NCI-H82 (cell line): Measurements from ENCODE around the gene MYH9.

Source experiments
- DNase-seq: peaks from one replicate; lab custom pipeline; 2025; lab: John Stamatoyannopoulos, UW

Gene MYH9

DNA sequence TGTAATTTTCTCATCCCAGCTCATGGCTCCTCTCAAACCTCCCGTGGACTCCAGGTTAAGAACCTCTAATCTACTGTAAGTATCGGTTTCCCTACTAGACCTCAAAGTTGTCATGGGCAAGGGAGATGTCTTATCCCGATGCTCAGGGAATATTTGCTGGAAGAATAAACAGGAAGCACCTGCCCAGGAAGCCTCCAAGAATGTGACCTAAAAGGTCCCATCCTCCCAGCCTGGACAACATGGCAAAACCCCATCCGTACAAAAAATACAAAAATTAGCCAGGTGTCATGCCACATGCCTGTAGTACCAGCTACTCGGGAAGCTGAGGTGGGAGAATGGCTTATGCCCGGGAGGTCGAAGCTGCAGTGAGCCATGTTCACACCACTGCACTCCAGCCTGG, 72.4 kb downstream of the MYH9 start:
- no peak for DNase-seq

- DNase-seq: no peak
Observed at GRCh38 chr22:36311386-36312085, 76.2 kb downstream of the MYH9 start.

GRCh38 chr22:36308880-36309279, 78.9 kb downstream of the MYH9 start:
- no peak for DNase-seq

GRCh38 chr22:36306227-36306626, 81.5 kb downstream of the MYH9 start:
- DNase-seq: no peak

DNA sequence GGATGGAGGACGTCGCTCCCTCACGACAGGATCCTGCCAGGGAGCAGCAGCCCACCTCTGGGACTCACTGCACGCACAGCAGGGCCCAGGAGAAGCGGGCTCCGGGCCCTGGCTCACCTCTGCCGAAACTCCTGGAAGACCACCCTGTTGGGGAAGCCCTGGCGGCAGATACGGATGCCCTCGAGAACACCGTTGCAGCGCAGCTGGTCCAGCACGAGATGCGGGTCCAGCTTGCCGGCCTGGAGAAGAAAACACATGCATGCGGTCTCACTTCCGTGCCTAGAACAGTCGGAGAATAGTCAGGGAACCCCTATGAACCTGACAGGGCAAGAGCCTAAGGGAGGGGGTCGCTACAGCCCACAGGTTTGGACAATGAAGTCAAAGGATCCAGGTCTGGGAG, 82.0 kb downstream of the MYH9 start:
- DNase-seq: no peak

GRCh38 chr22:36304429-36304828, 83.3 kb downstream of the MYH9 start:
- DNase-seq: no peak

DNA sequence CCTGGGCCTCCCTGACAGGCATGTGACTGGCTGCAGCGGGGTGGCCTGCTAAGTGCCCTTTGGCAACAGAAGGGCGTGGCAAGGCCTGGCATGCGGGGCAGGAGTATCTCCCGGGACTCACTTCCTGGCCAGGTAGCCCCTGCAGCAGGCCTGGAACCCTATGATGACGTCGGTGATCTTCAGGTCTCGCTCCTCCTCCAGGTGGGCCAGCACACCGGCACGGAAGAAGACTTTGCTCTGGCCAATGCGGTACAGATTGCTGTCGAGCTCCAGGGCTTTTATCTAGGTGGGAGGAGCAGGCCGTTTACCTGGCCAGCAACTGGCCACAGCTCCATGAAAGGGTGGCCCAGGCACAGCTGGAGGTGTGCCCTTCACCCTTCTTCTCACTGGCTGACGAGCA, 83.9 kb downstream of the MYH9 start:
- no peak for DNase-seq

DNA sequence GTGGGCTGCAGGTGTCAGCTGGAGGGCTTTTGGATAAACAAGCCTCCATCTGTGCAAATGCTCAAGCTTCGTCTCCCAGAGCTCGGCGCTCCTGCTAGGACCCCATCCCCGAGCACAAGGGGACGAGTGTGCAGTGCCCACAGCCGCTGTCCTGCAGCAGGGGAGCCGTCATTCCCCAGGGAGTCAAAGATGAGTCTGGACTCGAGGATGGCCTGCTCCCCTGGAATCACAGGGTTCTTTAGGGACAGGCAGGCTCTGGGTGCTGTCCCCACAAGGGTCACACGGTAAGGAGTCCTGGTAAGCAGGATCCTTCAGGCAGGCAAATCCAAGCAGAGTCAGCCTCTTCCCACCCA, 84.7 kb downstream of the MYH9 start:
- DNase-seq: no peak

GRCh38 chr22:36302439-36303114, 85.2 kb downstream of the MYH9 start:
- no peak for DNase-seq

DNA sequence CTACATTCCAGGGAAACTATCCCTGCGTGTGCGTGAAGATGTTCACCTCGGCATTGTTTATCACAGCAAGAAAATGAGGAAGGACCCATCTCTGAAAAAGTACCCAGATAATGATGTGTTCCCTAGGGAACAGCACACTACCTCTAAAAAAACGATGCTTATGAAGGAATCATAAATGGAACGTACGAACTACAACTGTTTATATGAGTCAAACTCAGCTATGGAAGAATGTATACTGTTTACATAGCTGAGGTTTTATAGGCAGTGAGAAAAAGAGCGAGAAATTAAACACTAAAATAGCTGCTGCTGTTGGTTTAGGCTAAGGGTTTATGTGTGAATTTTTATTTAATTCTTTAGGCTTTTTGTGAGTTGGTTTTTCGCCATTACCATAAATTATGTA, 85.9 kb downstream of the MYH9 start:
- DNase-seq: no peak

- peak; percentile 68 for DNase-seq
Observed at GRCh38 chr22:36301384-36301828, 86.4 kb downstream of the MYH9 start.

DNA sequence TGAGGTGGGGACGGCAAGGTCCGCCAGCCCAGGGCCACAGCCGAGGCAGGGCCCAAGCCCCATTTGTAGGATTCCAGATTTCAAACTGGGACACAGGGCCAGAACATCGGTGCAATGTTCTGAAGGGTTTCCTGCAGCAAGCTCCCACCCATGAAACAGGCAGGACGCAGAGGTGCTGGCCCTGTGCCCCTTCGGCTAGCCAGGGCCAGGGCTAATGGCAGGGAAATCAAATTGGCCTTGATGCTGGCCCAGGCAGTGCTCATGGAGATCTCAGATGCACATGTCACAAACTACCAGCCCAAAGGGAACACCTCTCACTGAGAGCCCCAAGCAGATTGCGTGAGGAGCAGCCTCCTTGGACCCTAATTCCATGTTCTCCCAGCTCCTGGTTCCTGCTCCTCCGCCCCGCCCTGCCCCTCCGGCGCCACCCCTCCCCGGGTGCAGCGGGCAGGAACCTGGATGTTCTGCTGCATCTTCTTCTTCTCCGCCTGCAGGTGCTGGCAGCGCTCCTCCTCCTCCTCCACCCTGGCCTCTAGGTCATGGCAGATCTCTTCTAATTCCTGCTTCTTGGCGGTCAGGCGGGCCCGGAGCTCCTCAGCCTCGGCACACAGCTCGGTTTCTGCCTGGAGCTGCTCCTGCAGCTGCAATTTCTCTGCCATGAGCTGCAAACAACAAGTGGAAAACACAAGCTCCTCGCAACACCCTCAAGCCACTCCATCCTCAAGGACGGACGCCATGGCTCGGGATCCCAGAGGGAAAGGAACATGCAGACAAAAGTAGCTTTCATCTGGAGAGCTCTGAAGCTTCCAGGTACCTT, 87.2 kb downstream of the MYH9 start:
- DNase-seq: no peak

DNA sequence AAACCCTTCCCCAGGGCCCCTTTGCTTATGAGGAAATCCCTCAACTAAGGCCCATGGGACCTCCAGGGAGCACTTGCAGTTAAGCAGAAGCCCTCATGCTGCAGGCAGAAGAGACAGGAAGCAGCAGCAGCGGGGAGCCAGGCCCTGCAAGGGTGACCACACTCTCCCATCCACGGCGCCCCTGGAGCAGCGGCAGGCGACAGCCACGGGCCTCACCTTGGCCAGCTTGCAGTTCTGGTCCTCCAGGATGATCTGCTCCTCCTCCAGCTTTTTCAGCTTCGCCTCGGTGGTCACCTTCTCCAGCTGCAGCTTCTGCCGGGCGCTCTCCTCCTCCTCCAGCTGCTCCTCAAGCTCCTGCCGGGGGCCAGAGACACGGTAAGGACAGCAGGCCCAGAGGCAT, 87.9 kb downstream of the MYH9 start:
- no peak for DNase-seq

DNA sequence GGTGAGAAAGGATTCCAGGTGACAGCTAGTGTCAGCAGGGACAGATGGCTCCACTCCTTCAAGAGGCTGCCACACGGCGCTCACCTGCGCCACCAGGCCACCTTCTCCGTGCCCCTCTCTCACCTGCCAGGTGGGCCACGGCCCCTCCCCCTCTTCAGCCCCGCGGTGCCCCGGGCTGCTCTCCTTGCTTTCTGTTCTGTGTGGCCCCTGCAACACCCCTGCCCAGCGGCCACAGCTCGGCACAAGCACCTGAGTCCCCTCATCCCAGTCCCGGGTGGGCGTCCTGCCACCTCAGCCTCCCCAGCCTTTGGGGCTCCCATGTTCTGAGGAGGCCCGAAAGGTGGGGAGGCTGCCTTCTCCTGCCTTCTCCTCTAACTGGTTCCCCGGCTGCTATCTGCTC, 88.5 kb downstream of the MYH9 start:
- DNase-seq: no peak

DNA sequence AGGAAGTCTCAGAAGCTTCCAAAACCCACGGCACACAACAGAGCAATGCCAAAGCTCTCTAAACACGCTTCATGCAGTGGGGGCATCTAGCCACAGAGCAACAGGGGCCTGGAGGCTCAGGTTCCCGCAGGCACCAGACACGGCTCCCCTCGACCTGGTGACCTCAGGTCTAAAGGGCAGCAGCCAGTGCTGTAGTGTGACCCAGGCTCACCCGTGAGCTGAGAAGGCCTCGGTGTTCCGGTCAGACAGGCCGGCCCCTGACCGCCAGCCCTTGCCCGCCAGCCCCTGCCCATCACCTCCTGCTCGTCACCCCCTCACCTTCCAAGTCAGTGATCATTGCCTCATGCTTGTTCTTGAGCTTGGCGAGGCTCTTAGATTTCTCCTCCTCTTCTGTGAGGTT, 89.2 kb downstream of the MYH9 start:
- no peak for DNase-seq

GRCh38 chr22:36298118-36298517, 89.6 kb downstream of the MYH9 start:
- no peak for DNase-seq

DNA sequence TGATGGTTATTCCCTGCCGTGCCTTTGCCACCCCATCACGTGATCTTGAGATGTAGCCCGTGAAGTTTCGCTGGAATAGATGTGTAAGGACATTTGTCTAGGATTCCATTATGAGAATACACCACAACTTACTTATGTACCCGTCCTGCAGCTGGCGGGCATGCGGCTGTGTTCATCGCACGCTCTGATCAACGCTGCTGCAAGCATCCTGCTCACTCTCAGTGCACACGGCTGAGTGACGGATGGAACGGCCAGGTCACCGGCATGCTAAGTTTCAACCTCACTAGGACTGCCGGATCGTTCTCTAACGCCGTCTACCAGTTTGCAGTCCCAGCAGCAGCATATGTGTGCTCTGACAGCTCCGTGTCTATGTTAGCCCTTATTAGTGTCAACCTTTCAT, 90.2 kb downstream of the MYH9 start:
- no peak for DNase-seq

GRCh38 chr22:36296690-36297089, 91.1 kb downstream of the MYH9 start:
- no peak for DNase-seq

- no peak for DNase-seq
Observed at GRCh38 chr22:36295247-36295646, 92.5 kb downstream of the MYH9 start.

DNA sequence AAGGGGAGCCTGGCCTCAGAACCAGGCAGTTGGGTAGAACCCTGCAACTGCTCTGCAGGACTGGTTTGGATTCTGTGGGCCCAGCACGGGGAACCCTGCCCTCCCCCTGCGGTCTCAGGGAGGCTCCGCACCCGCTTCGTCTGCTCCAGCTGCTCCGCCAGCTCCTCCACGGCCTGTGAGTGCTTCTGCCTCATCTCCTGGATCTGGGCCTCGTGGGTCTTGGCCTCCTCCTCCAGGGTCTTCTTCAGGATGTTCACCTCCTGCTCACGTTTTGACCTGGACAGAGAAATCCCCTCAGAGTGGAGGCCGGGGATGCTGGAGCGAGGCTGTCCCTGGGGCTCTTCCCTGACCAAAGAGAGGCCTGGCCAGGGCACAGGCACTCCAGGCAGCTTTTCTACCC, 93.0 kb downstream of the MYH9 start:
- DNase-seq: no peak

GRCh38 chr22:36294293-36294620, 93.5 kb downstream of the MYH9 start:
- DNase-seq: no peak

DNA sequence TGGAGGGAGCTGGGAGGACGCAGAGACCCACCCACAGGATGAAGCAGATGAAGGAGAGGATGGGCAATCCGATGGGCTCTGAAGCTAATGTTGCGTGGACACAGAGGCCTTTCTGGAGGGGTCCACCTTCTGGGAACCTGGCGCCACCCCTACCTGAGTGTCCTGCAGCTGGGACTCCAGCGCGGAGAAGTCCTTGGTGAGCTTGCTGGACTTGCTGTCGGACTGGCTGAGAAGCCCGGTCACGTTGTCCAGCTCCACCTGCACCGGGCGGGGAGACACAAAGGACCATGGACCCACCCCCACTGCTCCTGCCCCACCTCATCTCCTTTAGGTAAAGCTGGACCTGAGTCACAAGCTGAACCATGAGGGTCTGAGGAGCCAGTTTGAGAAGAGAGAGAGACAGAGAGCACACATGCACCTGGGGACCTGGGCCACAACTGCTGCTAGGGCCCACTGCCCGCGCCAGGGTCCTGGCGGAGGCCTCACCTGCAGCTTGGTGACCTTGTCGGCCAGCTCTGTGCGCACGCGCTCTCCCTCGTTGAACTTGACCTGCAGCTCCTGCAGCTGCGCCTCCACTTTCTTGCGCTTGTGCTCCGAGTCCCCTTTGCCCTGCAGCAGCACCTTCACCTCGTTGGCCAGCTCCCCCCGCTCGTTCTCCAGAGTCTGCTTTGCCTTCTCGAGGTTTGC, 94.0 kb downstream of the MYH9 start:
- no peak for DNase-seq
